ENCODE data around the gene RAB40A.
"Not testable (repeated sequence)": the region's sequence is repeated elsewhere in the genome, so short reads cannot be mapped to it uniquely, and the experiment has no call there.

DNA sequence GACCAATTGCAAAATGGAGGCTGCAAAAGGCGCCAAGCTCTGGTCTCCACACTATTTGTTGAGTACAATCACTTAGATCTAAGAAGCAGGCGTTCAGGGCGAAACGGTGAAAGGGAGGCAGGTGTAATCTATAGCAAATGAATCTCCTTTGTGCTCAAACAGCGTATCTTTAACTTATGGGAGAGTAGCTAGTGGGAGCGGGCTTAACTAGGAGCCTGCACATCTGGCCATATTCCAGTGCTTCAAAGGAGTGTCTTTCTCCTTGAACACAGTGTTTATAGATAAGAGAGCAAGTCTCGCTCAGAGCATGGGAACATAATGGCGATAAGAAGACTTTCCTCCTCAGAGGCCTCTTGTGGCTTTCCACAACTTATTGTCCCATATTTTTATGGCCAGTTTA lies 49.3 kb downstream of the RAB40A start:
- TF ChIP-seq, protein P1, sequence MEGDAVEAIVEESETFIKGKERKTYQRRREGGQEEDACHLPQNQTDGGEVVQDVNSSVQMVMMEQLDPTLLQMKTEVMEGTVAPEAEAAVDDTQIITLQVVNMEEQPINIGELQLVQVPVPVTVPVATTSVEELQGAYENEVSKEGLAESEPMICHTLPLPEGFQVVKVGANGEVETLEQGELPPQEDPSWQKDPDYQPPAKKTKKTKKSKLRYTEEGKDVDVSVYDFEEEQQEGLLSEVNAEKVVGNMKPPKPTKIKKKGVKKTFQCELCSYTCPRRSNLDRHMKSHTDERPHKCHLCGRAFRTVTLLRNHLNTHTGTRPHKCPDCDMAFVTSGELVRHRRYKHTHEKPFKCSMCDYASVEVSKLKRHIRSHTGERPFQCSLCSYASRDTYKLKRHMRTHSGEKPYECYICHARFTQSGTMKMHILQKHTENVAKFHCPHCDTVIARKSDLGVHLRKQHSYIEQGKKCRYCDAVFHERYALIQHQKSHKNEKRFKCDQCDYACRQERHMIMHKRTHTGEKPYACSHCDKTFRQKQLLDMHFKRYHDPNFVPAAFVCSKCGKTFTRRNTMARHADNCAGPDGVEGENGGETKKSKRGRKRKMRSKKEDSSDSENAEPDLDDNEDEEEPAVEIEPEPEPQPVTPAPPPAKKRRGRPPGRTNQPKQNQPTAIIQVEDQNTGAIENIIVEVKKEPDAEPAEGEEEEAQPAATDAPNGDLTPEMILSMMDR (IDR thresholded peaks at IDR 0.05): not testable (repeated sequence)
- not testable (repeated sequence) for TF ChIP-seq EZH2 (IDR thresholded peaks at IDR 0.05; ENCODE audit: borderline replicate concordance, insufficient read depth, low read depth, low read length, poor library complexity, severe bottlenecking)
